ENCODE results near the gene ALK.

The ALK gene

GRCh38 chr2:29561181-29561580 is 360.2 kb downstream of the ALK start:
- no peak for DNase-seq

GRCh38 chr2:29560566-29560965 is 360.8 kb downstream of the ALK start:
- DNase-seq: no peak

GRCh38 chr2:29560030-29560429 is 361.4 kb downstream of the ALK start:
- DNase-seq: no peak

GRCh38 chr2:29559578-29559977 is 361.8 kb downstream of the ALK start:
- no peak for DNase-seq

GRCh38 chr2:29558097-29558496 is 363.3 kb downstream of the ALK start:
- DNase-seq: no peak

- no peak for DNase-seq
Observed at GRCh38 chr2:29557268-29557667, 364.1 kb downstream of the ALK start.

GRCh38 chr2:29549069-29549380 is 372.4 kb downstream of the ALK start:
- DNase-seq: no peak

- DNase-seq: no peak
Observed at GRCh38 chr2:29544917-29545316, 376.5 kb downstream of the ALK start.

- no peak for DNase-seq
Observed at GRCh38 chr2:29544031-29544430, 377.4 kb downstream of the ALK start.

- DNase-seq: no peak
Observed at GRCh38 chr2:29535188-29535587, 386.2 kb downstream of the ALK start.

GRCh38 chr2:29532436-29532835 is 388.9 kb downstream of the ALK start:
- no peak for DNase-seq

GRCh38 chr2:29531626-29532025 is 389.8 kb downstream of the ALK start:
- DNase-seq: no peak

GRCh38 chr2:29530281-29530680 is 391.1 kb downstream of the ALK start:
- no peak for DNase-seq

GRCh38 chr2:29528891-29529520 is 392.4 kb downstream of the ALK start:
- DNase-seq: no peak

- DNase-seq: no peak
Observed at GRCh38 chr2:29528371-29528770, 393.0 kb downstream of the ALK start.

- no peak for DNase-seq
Observed at GRCh38 chr2:29527947-29528346, 393.4 kb downstream of the ALK start.

- DNase-seq: no peak
Observed at GRCh38 chr2:29526587-29527586, 394.5 kb downstream of the ALK start.

GRCh38 chr2:29525921-29526320 is 395.5 kb downstream of the ALK start:
- no peak for DNase-seq

- no peak for DNase-seq
Observed at GRCh38 chr2:29524652-29525051, 396.7 kb downstream of the ALK start.

- no peak for DNase-seq
Observed at GRCh38 chr2:29522951-29523669, 398.3 kb downstream of the ALK start.

GRCh38 chr2:29520001-29520400 is 401.4 kb downstream of the ALK start:
- DNase-seq: no peak

GRCh38 chr2:29519338-29519925 is 402.0 kb downstream of the ALK start:
- DNase-seq: no peak

GRCh38 chr2:29518646-29519337 is 402.6 kb downstream of the ALK start:
- DNase-seq: no peak

Data from COR-L47 (cell line).